Measurements from ENCODE around the gene IL5.

Gene IL5

DNA sequence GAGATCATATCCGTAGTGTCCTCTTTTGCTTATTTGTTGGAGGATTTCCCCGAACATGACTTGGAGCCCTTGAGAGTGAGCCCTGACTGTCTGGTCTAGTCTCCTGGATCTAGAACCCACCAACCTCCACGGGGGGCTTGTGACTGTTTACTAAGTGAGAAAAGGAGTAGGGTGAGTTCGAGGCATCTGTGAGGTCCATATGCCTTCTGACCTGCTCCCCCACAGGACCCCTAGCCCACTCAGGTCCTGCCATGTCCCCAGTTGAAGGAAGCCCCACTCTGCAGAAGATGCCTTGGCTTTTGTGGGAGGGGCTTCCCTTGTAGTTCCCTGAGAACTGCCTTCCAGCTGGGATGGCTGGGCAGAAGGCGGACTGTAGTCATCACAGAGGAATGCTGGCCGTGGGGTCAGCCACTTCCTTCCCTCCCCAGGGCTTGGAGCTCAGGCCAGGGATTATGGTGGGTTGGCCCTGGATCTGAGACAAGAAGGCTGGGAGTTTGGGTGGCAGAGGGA is 45.8 kb downstream of the IL5 start:
- DNase-seq, result no peak

- DNase-seq, result no peak
Measured at GRCh38 chr5:132496631-132497487, 46.5 kb downstream of the IL5 start.

DNA sequence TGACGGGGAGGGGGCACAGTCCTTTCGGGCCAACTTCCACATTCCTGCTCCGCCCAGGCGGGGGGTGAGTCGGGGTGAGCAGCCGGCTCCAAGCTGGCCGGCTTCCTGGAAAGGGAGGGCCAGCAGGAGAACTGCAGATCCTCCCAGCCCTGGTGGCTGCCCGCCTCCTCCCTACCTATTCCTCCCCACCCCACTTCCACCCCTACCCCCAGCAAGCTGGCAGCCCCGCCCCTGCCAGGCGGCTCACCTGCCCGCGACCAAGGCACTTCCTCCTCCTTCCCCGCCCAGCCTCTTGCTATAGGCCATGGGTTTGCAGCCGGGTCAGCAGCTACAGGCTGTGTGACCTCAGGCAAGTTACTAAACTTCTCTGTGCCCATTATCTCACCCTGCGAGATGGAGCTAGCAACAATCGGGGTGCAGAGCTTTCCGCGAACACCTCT is 47.1 kb downstream of the IL5 start:
- DNase-seq, result peak; percentile 29

DNA sequence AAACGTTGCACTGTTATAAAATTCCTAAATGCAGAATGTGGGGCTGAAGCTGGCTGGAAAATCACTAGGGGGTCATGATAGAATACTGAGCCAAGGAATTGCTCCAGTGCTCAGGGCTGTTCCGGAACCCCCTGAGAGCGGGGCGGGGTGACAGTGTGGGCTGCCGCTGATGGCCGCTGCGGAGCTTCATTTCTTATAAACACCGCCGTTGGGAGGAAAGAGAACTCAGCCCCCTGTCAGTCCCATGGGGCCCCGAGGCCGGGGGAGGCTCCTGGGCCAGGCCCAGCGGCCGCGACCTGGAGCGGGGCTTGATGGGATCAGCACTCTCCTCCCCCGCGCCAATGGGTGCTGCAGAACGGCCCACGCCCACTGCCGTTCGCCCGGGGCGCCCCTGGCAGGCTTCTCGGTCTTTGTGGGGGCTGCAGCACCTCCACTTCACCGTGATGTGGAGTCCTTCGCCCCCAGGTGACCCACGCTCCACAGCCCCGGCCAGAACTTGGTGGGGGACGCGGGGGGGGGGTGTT is 47.6 kb downstream of the IL5 start:
- no peak for DNase-seq

GRCh38 chr5:132493821-132494220 is 49.5 kb downstream of the IL5 start:
- no peak for DNase-seq

DNA sequence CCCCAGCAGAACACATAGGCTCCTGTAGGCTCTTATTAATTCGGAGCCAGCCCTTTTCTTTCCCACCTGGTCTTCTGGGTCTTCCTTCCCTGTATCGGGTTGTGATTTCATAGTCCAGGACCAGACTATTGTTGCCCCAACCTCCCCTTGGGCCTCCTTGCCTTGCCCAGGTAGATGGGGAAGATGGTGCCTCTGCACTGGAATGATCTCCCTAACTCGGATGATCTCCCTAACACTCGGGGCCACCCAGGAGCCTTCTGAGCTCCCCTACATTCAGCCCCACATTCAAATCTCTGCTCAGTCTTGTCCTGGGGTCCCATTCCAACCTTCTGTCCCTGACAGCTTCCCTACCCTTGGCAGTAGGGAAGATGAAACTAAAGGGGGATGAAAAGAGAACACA is 50.1 kb downstream of the IL5 start:
- DNase-seq, result no peak

- no peak for DNase-seq
Measured at GRCh38 chr5:132492386-132493125, 50.8 kb downstream of the IL5 start.

All from NCI-H2081 treated with DMSO at 0.1 percent for 48 hours (cell line).